Smooth muscle cell (in vitro differentiated cells): ENCODE measurements around the gene FGGY. TPM values are rescaled to one million over a fixed set of nuclear protein-coding genes. Genes with fewer than 3 reads are reported as not detected.
"Not testable (repeated sequence)": the region's sequence is repeated elsewhere in the genome, so short reads cannot be mapped to it uniquely, and the experiment has no call there.

Experiments used
- DNase-seq: peaks from one replicate; lab custom pipeline; 2025; ENCODE audit not compliant: unreplicated experiment; lab: John Stamatoyannopoulos, UW
- H2AFZ ChIP-seq: fragments of 200-600 bp; sonication (generic); 2 replicates; pipeline ENCODE4 v1.6.0; 2016; ENCODE audit warnings: antibody characterized with exemption, low read depth, mild to moderate bottlenecking
- H3F3A ChIP-seq: fragments of 200-600 bp; sonication (generic); 2 replicates; pipeline ENCODE4 v1.6.0; 2017; ENCODE audit warnings: antibody characterized with exemption, low read depth
- H3K27ac ChIP-seq: fragments of 200-600 bp; sonication (generic); 2 replicates; pipeline ENCODE4 v1.5.1; 2016; ENCODE audit warnings: low read depth, mild to moderate bottlenecking
- H3K27me3 ChIP-seq: fragments of 200-600 bp; sonication (generic); 2 replicates; pipeline ENCODE4 v1.6.1; 2016; ENCODE audit warnings: low read depth, mild to moderate bottlenecking
- H3K36me3 ChIP-seq: fragments of 200-600 bp; sonication (generic); 2 replicates; pipeline ENCODE4 v1.5.1; 2016; ENCODE audit warnings: low read depth
- H3K4me1 ChIP-seq: fragments of 200-600 bp; sonication (generic); 2 replicates; pipeline ENCODE4 v1.5.1; 2016; ENCODE audit warnings: low read depth
- H3K4me2 ChIP-seq: fragments of 200-600 bp; sonication (generic); 2 replicates; pipeline ENCODE4 v1.6.0; 2016; ENCODE audit warnings: mild to moderate bottlenecking
- H3K4me3 ChIP-seq: fragments of 200-600 bp; sonication (generic); 2 replicates; pipeline ENCODE4 v1.5.1; 2016; ENCODE audit warnings: mild to moderate bottlenecking
- H3K79me2 ChIP-seq: fragments of 200-600 bp; sonication (generic); 2 replicates; pipeline ENCODE4 v1.6.0; 2016; ENCODE audit warnings: low read depth, mild to moderate bottlenecking
- H3K9ac ChIP-seq: fragments of 200-600 bp; sonication (generic); 2 replicates; pipeline ENCODE4 v1.6.0; 2016; ENCODE audit warnings: low read depth
- H3K9me3 ChIP-seq: fragments of 200-600 bp; sonication (generic); replicated peaks from 2 replicates; pipeline ENCODE4 v1.5.1; 2016; ENCODE audit warnings: low read depth
- H4K20me1 ChIP-seq: fragments of 200-600 bp; sonication (generic); 2 replicates; pipeline ENCODE4 v1.6.0; 2016; ENCODE audit warnings: low read depth
- CTCF ChIP-seq: fragments of 200-600 bp; sonication (generic); IDR thresholded peaks from 2 replicates; pipeline ENCODE4 v1.5.1; 2017; ENCODE audit warnings: borderline replicate concordance, mild to moderate bottlenecking, antibody characterized with exemption; ENCODE audit not compliant: insufficient read depth, poor library complexity, severe bottlenecking
- WGBS: methylation state at CpG from one replicate; pipeline ENCODE4 v1.1.7; 2016; ENCODE audit warnings: low lambda C conversion rate; 5-methylcytosine and 5-hydroxymethylcytosine counted together
- polyA plus RNA-seq: library from polyadenylated mRNA; unstranded; fragments of >200 nt; fragmentation: Nextera tagmentation; extraction: Ambion mirVana; gene quantifications from 2 replicates; pipeline ENCODE4 v1.2.1, GENCODE V29; 2016
- total RNA-seq: library from RNA; depleted of rRNA; stranded (reverse); fragments of >200 nt; gene quantifications from 2 replicates; pipeline ENCODE4 v1.2.3, GENCODE V29; 2014

Gene FGGY
- total and polyA plus RNA-seq, 2 experiments from 2014 or later: 5.1 to 9.2 TPM

- H3K36me3 ChIP-seq: no peaks in the 10 kb centered on the region
- H3K4me2 ChIP-seq: peak overlapping the region; percentile 33
- no peak overlapping the region for H3K9ac ChIP-seq
- WGBS: 19% methylated on average over 2 of the region's 2 CpGs
- no peaks in the 10 kb centered on the region for H4K20me1 ChIP-seq
- no peak for DNase-seq
- H2AFZ ChIP-seq: no peak overlapping the region
- no peak overlapping the region for H3K4me3 ChIP-seq
- no peak for TF ChIP-seq CTCF
- peaks cover 10% of the 10 kb centered on the region for H3K4me1 ChIP-seq
- H3K79me2 ChIP-seq: no peaks in the 10 kb centered on the region
- no peaks in the 10 kb centered on the region for H3K27me3 ChIP-seq
- peaks cover 5% of the 10 kb centered on the region for H3K9me3 ChIP-seq
- H3F3A ChIP-seq: peaks cover 14% of the 10 kb centered on the region
- peak overlapping the region; percentile 84 for H3K27ac ChIP-seq
Observed at GRCh38 chr1:59487335-59488031, 190.6 kb downstream of the FGGY start.

DNA sequence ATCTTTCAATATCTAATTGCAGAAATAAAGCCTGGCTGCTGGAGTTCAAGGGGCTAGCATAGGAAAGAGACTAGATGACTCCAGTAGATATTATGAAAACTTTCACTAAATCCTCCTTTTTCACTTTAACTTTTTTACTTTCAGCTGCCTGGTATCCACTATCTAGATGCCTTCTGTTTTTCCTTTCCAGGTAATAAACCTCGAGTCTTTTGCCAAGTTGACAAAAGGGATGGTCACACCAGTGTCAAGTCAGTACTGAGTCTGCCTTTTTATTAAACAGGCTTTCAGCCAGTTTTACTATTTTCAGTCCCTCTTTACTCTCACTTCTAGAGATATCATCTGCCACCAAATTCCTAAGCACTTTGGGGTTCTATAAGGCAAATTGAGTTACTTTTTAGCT lies 195.6 kb downstream of the FGGY start:
- H3K9ac ChIP-seq: no peak overlapping the region
- no peak overlapping the region for H2AFZ ChIP-seq
- H3K27ac ChIP-seq: no peak overlapping the region

DNA sequence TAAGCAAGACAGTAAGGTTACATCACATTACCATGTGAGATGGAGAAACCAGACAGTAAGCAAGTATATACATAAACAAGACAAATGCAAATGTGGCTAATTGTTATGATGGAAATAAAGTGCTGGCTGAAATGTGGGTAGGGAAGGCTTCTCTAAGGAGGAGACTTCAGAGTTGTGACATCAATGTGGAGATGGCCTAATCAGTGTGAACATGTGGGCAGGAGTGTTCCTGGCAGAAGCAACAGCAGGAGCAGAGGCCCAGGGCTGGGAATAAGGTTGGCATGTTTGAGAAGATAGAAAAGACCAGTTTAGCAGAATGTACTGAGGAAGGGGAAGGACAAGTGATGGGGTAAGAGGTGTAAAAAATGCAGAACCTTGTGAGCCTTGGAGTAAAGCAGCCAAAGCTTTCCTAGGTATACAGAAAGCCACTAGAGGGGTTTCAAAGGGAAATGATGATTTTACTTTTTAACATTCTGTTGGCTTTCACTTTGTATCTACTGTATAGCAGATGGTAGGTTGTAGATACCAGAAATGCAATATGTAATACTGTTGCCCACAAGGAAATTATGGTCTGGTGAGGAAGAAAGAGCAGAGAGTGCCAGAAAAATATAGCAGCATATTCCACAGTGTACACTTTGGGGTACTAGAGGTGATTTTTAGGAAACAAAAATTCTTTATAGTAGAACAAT lies 197.4 kb downstream of the FGGY start:
- Histone ChIP-seq H3K27ac (peak overlapping the region; percentile 5), H3K79me2 (no peaks in the 10 kb centered on the region), H3K27me3 (no peaks in the 10 kb centered on the region), H3K36me3 (no peaks in the 10 kb centered on the region), H3K9ac (no peak overlapping the region), H4K20me1 (no peaks in the 10 kb centered on the region), H3K9me3 (peaks cover 5% of the 10 kb centered on the region), H3K4me1 (peaks cover under 1% of the 10 kb centered on the region), H3K4me3 (no peak overlapping the region), H3K4me2 (no peak overlapping the region), H2AFZ (no peak overlapping the region), H3F3A (no peaks in the 10 kb centered on the region)
- no peak for DNase-seq
- no peak for TF ChIP-seq CTCF

More for the DNA sequence above, 195.6 kb downstream of the FGGY start:
- Histone ChIP-seq H4K20me1 (no peaks in the 10 kb centered on the region), H3K4me3 (no peak overlapping the region), H3K4me2 (no peak overlapping the region), H3F3A (no peaks in the 10 kb centered on the region), H3K36me3 (no peaks in the 10 kb centered on the region), H3K79me2 (no peaks in the 10 kb centered on the region), H3K4me1 (peaks cover 4% of the 10 kb centered on the region), H3K27me3 (no peaks in the 10 kb centered on the region), H3K9me3 (peaks cover 5% of the 10 kb centered on the region)
- WGBS: 70% methylated on average over 1 of the region's 1 CpG
- no peak for TF ChIP-seq CTCF
- DNase-seq: no peak

DNA sequence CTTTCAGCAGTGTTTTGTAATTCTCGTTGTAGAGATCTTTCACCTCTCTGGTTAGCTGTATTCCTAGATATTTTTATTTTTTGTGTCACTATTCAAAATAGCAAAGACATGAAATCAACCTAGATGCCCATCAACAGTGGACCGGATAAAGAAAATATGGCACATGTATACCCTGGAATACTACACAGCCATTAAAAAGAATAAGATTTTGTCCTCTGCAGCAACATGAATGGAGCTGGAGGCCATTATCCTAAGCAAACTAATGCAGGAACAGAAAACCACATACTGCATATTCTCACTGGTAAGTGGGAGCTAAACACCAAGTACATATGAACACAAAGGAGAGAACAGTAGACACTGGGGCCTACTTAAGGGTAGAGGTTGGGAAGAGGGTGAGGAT lies 199.3 kb downstream of the FGGY start:
- not testable (repeated sequence) for H3K4me2 ChIP-seq, H3K27ac ChIP-seq, H3F3A ChIP-seq, H2AFZ ChIP-seq, H4K20me1 ChIP-seq, H3K4me3 ChIP-seq, H3K36me3 ChIP-seq, H3K27me3 ChIP-seq, DNase-seq, H3K79me2 ChIP-seq, H3K9me3 ChIP-seq, H3K9ac ChIP-seq
- H3K4me1 ChIP-seq: peaks cover 12% of the 10 kb centered on the region
- WGBS: 98% methylated on average over 2 of the region's 2 CpGs
